ENCODE measurements around the gene GAL3ST2.
"Not testable (repeated sequence)": the region's sequence is repeated elsewhere in the genome, so short reads cannot be mapped to it uniquely, and the experiment has no call there.

The GAL3ST2 gene

DNA sequence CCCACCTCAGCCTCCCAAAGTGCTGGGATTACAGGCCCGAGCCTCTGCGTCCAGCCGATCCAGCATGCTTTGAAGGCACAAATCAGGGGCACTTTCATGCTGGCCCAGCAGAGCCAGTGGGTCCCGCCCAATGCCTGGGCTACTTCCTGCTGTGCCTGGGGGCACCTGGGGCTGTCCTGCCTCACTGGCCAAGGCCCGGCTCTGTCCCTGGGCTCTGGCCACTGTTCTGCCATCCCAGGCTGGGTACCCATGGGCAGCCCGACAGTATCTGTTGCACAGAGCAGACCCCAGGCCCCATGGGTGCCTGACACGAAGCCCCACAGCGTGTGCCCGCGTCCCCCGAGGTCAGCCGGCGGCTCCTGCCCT, 6.8 kb upstream of the GAL3ST2 start:
- DNase-seq = no peak

DNA sequence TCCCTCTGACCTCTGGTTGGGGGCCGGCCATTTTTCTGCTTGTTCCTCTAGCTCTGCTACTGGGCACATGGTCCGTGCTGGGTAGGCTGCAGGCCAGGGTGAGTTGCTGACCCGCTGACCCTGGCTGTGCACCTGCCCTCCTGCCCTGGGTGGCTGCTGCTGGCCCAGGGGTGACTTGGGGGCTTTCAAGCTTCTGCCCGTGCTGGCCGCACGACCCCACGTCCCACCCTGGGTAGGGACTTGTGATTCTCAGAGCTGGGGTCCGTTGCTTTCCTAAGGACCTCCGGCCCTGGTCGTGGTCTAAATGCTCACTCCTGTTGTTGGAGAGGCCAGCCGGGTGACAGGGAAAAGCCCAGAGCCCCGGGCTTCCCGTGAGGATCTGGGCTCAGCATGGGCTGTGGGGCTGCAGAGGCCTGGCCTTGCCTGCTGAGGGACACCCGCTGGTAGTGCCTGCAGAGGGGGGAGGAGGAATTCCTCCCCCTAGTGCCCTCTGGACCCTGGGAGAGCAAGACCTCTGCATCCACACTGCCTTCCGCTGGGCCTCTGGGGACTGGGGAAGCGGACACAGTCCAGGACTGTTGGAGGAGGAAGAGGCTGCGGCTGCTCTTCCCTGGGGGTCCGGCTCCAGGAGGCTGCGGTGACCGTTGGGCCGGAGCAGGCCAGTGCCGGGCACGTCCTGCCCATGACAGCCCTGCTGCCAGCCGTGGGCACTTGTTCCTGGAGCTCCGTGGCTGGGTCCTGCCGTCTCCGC, 6.3 kb upstream of the GAL3ST2 start:
- no peak for DNase-seq

DNA sequence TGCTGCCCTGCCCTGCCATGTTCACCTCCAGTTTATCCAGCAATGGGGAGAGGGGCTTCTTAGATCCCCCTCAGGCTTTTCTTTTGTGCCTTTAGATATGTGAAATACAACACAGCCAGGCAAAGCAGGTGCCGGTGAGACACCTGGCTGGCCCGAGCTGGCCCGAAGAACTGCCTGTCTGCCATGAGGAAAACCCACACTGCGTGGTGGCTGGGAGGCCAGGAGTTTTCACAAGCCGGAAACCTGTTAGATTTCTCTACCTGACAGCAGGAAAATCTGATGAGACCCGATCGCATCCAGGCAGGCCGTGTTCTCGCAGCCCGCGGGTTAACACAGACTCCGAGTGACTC, 5.7 kb upstream of the GAL3ST2 start:
- DNase-seq = no peak

DNA sequence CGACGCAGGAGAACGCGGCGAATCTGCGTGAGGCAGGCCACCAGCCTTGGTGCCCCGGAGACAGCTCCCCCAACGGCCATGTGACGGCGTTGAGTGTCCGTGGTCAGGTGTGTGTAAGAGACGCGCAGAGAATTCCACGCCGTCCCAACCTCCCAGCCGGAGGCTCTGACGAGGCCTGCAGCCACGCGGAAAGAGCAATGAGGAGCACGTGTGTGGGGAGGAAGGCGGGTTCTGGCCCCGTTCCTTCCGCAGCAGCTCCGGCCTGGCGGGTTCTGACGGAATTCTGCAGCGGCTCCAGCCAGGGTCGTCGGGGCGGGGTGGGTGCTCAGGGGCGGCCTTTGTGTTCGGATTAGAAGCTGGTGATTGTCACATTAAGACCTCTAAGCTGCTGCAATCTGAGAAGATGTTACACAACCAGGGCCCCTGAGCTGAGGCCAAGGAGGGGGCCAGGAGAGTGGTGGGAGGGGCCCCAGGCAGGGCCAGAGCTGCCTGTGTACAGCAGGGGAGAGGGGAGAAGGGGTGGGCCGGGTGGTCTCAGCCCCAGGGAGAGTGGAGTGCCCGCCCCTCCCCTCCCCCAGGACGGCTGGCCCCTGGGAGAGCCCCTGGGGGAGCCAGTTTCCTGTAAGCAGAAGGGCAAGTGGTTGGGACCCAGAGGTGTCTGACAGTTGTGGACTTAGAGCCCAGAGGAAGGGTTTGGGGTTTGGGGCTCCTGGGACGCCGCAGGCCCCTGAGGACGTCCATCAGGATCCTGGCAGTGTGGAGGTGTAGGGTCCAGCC, 5.1 kb upstream of the GAL3ST2 start:
- no peak for DNase-seq

DNA sequence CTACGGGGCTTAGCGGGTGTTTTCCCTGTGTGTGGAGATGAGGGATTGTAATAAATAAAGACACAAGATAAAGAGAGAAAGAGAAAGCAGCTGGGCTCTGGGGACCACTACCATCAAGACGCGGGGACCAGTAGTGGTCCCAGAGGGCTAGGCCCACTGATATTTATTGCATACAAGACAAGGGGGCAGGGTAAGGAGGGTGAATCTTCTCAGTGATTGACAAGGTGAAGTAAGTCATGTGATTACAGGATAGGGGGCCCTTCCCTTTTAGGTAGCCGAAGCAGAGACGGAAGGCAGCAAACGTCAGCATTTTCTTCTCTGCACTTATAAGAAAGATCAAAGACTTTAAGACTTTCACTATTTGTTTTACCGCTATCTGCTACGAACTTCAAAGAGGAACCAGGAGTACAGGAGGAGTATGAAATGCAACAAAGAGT, 4.5 kb upstream of the GAL3ST2 start:
- DNase-seq = no peak

DNA sequence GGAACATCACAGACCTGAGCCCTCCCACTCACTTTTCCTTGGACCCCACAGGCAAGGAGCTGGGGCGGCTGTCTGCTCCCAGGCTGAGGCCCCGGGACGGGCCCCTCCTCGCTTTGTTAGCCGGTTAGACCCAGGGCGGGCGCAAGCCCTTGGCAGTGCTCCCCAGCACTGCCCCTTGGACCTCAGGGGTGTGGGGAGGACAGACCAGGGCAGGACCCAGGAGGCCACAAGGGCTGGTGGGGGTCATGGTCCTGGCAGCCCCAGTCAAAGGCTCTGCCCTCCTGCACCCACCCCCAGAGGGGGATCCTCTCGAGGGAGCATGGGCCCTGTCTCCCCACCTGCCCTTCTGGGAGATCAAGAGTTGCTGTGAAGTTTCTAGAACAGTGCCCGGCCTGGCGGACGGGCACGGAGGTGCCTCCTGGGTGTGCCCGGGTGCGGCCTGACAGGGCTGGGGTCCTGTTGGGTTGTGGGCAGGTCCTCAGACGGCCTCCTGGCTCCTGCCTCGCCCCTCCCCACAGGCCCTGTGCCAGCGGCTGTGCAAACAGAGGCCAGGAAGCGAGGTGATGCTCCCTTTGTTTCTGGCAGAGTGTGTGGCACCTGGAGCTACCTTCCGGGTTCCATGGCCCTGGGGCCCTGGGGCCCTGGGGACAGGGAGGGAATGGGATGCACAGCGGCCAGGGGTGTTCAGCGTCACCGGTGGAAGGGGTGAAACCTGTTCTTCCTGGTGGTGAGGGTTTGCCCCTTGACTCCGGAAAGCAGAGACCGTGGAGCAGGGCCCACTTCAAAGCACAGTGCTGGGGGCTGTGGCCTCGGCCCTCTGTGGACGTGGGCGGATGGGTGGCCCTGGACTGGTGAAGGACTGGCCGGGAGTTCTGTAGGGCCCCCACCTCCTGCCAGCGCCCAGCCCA, 2.9 kb upstream of the GAL3ST2 start:
- no peak for DNase-seq

DNA sequence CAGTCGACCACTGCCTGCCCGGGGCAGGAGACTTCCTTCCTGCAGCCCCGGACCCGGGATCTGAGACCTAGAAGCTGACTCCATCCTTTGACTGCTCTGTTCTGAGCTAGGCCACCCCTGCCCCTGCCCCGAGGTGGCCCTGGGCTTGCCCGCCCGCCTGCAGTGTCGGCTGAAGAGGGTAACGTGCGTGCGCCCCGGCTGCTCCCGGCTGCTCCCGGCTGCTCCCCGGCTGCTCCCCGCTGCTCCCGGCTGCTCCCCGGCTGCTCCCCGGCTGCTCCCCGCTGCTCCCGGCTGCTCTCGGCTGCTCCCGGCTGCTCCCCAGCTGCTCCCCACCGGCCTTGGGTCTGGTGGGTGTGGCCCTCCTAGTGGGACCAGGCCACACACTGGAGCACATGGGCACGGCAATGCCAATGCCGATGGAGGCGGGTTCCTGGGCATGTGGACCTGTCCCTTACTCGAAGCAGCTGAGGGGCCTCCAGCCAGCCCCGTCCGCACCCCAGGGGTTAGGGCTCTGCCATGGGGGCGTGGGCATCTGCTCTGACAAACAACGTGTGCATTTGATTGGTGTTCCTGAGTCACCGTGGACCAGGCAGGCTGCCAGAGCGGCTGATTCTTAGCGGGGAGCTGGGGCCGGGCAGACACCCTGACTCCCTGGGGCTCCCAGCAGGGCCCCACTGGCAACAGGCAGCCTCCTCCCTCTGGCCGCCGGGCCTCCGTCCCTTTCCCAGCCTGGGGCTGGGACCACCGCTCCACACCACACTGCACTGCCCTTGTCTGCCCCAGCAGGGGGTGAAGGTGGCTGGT, 2.0 kb upstream of the GAL3ST2 start:
- DNase-seq = no peak

DNA sequence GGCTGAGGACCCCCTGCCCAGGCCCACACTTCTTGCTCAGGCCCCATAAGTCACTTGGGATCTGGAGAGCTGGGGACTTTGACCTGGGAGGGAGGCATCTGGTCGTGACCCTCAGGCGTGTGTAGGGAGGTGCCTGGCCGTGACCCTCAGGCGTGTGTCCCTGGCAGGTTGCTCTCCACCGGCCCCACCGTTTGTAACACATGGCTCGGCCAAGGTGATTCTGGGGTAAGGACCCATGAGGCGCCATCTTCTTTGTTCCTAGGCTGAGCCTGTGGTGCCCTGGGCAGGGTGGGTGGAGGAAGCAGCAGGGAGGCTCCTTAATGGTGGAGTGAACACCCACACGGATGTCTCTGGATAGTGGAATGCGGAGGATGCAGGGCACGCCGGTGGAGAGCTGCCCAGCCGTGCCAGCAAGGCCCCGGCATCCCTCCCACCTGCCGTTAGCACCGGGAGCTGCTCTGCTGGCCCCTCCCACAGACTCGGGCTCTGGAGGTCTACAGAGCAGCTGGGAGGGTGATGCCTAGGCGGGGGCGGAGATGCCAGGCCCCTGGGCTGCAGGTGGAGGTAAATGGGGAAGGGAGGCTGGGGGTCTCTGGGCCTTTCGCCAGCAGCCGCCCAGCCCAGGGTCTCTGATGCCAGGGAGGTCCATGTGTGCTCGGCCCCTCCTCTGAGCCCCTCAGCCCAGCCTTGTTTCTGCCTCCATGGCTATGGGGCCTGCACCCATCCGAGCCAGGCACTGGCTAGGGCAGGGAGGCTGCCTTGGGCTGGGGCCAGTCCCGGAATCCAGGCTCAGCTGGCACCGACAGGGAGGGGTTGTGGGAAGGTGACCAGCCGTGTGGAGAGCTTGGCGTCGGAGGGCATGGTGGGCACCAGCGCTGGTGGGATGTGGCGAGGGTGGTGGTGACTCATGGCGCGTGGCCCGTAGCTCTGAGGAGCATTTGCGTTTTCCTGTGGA, 1.1 kb upstream of the GAL3ST2 start:
- no peak for DNase-seq

DNA sequence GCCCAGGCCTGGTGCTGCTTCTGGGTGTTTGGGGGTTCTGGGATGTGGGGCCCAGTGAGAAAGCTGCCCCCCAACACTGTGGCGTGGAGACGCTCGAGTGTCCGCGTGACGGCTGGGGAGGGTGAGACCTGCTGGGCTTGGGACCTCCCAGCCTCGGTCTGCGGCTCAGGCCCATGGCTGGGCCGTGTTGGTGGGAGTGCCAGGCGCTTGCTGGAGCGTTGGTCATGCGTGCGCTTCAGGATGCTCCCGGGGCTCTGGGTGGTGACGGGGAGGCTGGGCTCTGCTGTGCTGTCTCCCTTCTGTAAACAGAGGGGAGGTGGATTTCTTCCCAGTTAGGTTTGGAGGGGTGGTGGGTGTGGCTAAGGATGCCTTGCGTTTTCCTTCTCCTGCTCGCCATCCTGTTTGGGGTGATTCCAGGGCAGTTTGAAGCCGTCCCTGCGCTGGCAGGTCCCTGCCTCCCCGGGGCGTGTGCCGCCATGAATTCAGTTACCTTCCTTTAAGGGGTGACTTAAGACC, 606 bp downstream of the GAL3ST2 start:
- DNase-seq = no peak

DNA sequence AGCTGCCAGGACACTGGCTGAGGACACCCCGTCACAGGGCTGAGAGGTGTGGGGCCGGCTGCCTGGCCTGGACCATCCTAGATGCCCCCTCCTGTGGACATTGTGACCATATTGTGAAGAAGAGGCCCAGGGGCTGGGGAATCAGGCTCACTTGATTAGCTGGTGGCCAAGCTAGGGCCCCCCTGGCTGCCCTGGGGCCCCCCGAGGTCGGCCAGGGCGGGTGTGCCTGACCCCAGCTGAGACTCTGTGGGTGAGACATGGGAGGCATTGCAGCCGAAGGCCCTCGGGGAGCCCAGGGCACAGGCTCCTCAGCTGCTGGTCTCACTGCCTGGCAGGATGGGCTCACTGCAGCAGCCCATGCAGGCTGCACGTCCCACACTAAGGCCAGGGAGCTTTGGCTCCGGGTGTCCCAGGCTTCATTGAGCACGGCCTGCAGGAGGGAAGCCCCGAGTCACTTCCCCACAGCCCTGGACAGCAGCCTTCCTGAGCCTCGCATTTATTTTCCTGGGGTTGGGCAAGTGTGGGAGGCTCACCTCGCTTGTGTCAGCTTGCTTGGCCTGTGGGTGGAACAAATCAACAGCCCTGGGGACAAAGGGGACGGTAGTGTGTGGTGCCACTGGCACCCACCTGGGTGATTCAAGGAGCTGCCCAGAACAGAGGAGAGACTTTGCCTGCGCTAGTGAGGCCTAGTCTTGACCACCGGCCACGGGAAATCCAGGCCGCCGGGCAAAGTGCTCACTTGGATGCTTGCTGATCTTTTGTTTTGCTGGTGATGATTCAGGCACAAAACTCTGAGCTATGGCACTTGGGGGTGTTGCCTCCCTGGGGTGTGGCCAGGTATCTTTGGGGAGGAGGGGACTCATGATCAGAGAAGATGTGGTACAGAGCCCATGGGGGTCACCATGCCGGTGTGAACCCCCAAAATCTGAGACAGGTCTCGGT, 1.3 kb downstream of the GAL3ST2 start:
- peak; percentile 22 for DNase-seq

DNA sequence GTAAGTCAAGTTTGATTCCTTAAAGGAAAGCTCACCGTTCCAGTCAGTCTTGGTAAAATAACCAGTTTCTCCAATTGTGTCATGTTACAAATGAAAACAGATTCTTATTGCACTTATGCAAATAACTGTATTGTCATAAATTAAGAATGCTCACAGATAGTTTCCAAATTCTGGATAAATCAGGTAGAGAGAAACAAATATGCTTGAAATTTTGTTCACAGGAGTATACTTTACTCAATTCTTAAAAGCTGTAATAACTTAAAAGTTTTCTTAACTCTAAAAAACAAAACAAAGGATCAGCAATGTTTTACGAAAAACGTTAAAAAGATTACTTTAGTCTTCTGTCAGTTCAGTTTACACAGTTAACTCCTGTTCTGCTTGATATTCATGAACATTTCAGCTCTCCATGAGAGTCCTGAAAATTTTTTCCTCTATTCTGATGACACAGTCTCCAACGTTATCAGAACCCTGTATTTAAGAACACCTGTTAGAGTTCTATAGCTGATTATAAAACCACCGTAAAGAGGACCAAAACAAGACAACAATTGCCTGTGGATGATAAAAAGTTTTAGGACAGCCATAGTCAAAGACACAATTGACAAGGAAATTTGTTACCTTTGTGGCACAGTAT, 4.4 kb downstream of the GAL3ST2 start:
- DNase-seq = no peak

DNA sequence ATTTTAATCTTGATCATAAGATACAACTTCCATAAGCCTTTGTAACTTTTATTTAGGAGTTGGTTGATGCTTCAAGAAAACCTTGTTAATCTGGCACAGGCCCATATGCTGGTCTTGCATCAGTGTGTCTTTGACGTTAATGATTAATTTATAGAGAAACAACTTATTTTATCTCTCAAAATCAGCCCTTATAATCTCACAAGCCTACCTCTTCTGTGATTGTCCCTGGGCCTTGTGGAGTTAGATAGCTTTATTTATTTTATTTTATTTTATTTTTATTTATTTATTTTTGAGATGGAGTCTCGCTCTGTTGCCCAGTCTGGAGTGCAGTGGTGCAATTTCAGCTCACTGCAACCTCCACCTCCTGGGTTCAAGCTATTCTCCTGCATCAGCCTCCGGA, 5.4 kb downstream of the GAL3ST2 start:
- not testable (repeated sequence) for DNase-seq

DNA sequence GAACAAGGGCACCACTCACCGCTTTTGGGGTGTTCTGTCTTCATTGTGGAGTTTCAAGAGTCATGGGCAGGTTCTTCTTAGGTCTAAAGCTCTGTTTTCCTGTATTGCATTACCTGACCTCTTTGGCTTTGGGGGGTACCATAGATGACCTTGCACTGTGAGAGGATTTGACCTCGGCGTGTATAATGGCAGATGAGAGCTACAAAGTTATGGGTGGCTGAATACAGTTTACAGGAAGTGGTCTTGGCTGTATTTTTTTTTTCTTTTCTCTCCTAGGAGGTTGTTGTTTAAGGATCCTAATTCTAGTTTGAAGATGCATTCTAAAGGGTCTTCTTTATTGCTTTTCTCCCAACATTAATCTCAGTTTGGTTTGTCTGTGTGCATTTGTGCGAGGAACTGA, 11.5 kb downstream of the GAL3ST2 start:
- no peak for DNase-seq

DNA sequence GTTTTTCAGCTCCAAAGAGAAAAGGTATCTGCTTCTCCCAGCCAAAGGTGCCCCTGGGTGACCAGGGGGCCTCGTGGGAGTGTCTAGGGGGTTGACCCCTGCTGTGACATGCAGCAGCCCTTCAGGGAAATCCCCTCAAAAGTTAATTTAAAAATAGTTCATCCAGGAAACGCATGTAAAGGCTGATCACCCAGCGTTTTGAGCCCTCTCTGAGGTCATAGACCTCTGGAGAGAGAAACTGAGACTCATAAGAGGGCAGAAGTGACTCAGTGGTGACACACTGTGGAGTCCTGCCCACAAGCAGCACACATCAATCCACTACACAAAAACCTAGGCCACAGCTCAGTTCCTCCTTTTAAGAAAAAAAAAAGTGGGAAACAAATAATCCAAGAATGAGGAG, 11.9 kb downstream of the GAL3ST2 start:
- peak; percentile 59 for DNase-seq

DNA sequence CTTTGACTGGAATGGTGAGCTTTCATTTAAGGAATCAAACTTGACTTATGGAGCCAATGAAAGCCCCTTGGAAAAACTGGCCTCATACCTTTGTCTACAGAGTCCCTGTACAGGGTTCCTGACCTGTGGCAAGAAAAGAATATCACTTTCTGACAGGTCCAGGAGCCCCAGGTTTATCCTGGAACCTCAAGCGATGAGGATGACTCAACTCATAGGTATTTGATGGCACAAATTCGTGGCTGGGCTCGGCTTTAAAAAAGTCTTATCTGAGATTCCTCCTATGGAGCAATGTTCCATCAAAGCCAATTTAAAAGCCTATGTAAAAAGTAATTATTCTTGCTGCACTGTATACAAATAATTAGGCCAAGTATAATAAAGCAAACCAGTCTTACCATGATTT, 14.8 kb downstream of the GAL3ST2 start:
- not testable (repeated sequence) for DNase-seq

DNA sequence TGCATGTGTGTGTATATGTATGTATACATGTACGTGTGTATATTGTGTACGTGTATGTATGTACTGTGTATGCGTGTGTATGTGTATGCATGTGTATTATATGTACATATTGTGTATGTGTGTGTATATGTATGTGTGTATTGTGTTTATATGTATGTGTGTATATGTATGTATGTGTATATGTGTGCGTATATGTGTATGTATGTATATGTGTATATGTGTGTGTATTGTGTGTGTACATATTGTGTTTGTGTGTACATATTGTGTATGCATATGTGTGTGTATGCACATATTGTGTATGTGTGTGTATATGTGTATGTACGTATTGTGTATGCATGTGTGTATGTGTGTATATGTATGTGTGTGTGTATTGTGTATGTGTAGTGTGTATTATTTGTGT, 16.8 kb downstream of the GAL3ST2 start:
- no peak for DNase-seq

DNA sequence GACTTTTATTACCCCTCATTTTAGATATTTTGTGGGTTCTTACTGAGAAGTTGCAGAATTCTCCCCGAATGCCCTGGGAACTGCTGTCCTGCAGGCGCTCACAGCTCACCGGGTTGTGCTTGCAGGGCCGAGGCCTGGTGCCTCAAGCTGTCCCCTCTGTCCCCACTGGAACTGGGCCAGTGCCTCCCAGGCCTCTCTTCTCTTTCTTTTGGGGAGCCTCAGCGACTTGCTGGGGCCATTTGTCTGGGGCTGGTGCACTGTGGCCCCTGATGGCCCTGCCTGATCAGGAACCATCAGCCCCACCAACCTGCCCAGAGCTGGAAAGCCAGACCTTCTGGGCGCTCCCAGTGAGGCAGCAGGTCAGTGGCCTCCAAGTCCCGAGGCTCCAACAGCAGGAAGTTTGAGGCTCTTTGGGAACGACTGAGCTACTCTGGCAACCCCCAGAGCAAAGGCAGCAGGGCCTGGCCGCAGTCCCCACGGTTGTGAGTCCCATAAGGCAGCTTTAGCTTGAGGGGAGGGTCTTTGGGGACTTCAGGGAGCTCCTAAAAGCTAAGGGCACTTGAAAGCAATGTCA, 17.7 kb downstream of the GAL3ST2 start:
- DNase-seq = no peak

DNA sequence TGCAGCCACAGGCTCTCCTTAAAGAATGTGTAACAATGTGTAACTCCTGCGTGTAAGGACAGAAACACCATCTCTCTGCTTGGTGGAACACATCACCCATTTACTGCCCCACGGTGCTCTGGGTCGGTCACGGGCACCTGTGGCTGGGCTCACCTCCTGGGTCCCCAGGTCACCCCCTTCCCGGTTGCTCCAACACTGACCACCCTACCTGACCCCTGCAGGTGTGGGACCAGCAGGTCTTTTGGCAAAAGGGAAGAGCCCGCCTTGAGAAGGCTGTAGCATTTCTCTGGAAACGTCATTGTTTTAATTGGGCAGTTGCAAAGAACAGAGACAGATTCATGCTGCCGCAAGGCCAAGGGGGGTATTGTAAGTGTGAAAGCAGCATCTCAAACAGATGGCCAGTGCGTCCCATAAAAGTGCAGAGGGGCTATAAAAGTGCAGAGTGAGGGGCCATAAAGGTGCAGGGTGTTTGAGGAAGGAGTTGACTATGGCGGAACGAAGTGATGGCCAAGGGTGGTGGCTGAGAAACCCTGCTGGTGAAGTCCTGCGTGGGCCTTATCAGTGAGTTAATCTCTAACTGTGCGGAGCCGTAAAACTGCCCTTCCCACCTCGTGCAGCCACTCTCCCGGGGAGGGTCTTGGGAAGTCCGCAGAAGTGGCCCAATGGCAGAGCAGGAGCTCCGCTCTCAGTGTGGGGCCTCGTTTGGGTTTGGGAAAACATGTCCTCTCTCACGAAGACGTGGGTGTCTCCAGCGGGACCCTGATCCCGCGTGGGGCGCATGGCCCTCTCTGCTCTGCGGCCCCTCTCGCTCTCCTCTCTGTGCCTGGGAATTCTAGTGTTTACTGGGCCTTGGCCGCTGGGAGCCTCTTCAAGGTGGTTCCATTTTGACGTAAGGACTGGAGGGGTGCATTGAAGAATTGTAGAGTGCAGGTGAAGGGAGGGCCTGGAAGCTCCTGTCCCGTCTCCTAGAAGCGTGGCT, 18.7 kb downstream of the GAL3ST2 start:
- DNase-seq = no peak
